HepG2 (cell line): ENCODE measurements around the gene RBP3. TPM values are rescaled to one million over a fixed set of nuclear protein-coding genes. Genes with fewer than 3 reads are reported as not detected.

Experiments used
- ARID2 ChIP-seq: sonication (generic); formaldehyde crosslinking; IDR thresholded peaks from 2 replicates; pipeline ENCODE4 v1.8.1; 2022; ENCODE audit warnings: mild to moderate bottlenecking, missing genetic modification reagents, borderline replicate concordance
- ARID5B ChIP-seq: IDR thresholded peaks from 2 replicates; pipeline ENCODE4 v1.4.0; 2020; ENCODE audit warnings: mild to moderate bottlenecking, missing genetic modification reagents
- ATF6 ChIP-seq: sonication (generic); formaldehyde crosslinking; conservative IDR thresholded peaks from 2 replicates; pipeline ENCODE4 v1.4.0; 2020; ENCODE audit warnings: missing genetic modification reagents
- BCL6 ChIP-seq: IDR thresholded peaks from 2 replicates; pipeline ENCODE4 v1.6.1; 2016; ENCODE audit warnings: missing genetic modification reagents, missing compliant biosample characterization
- BRF2 ChIP-seq: sonication (generic); formaldehyde crosslinking; IDR thresholded peaks from 2 replicates; pipeline ENCODE4 v1.8.1; 2022; ENCODE audit warnings: mild to moderate bottlenecking, missing genetic modification reagents
- FOSL2 ChIP-seq: sonication (generic); formaldehyde crosslinking; IDR thresholded peaks from 2 replicates; pipeline ENCODE4 v1.4.0; 2020; ENCODE audit warnings: missing genetic modification reagents
- FOXP4 ChIP-seq: sonication (generic); formaldehyde crosslinking; IDR thresholded peaks from 2 replicates; pipeline ENCODE4 v1.4.0; 2020; ENCODE audit warnings: missing genetic modification reagents
- GATAD1 ChIP-seq: IDR thresholded peaks from 2 replicates; pipeline ENCODE4 v1.6.1; 2016; ENCODE audit warnings: missing genetic modification reagents, missing compliant biosample characterization
- POLR2AphosphoS2 ChIP-seq: IDR thresholded peaks from 2 replicates; pipeline ENCODE4 v1.6.1; 2011; ENCODE audit warnings: low read depth, low read length, improper control_type of control experiment
- SMARCE1 ChIP-seq: fragments of 450-650 bp; IDR thresholded peaks from 2 replicates; pipeline ENCODE4 v1.6.1; 2017; ENCODE audit warnings: borderline replicate concordance
- SOX6 ChIP-seq, 2 experiments: fragments of 450-650 bp in 1 of 2; sonication (generic) in 1 of 2; formaldehyde crosslinking in 1 of 2; IDR thresholded peaks; 2 replicates each; pipeline versions ENCODE4 v1.4.0 to v1.6.1; 2017 to 2020; ENCODE audit warnings: antibody characterized with exemption in 1 of 2, mild to moderate bottlenecking in 1 of 2, missing genetic modification reagents in 1 of 2
- SRY ChIP-seq: sonication (generic); formaldehyde crosslinking; IDR thresholded peaks from 2 replicates; pipeline ENCODE4 v1.8.0; 2022; ENCODE audit warnings: mild to moderate bottlenecking, missing genetic modification reagents
- ZBTB38 ChIP-seq: sonication (generic); formaldehyde crosslinking; IDR thresholded peaks from 2 replicates; pipeline ENCODE4 v1.5.1; 2020; ENCODE audit warnings: mild to moderate bottlenecking, missing genetic modification reagents
- ZFP36L1 ChIP-seq: sonication (generic); formaldehyde crosslinking; IDR thresholded peaks from 2 replicates; pipeline ENCODE4 v1.8.0; 2022; ENCODE audit warnings: mild to moderate bottlenecking, missing genetic modification reagents, moderate library complexity
- ZFP90 ChIP-seq: sonication (generic); formaldehyde crosslinking; IDR thresholded peaks from 2 replicates; pipeline ENCODE4 v1.8.0; 2022; ENCODE audit warnings: missing genetic modification reagents, mild to moderate bottlenecking, inconsistent platforms, borderline replicate concordance
- ZNF44 ChIP-seq: sonication (generic); formaldehyde crosslinking; IDR thresholded peaks from 2 replicates; pipeline ENCODE4 v1.5.1; 2020; ENCODE audit warnings: mild to moderate bottlenecking, missing genetic modification reagents
- ZNF446 ChIP-seq: sonication (generic); formaldehyde crosslinking; IDR thresholded peaks from 2 replicates; pipeline ENCODE4 v1.5.0; 2020; ENCODE audit warnings: mild to moderate bottlenecking, missing genetic modification reagents
- ZNF552 ChIP-seq: sonication (generic); formaldehyde crosslinking; IDR thresholded peaks from 2 replicates; pipeline ENCODE4 v1.9.0; 2022; ENCODE audit warnings: missing genetic modification reagents, mild to moderate bottlenecking, borderline replicate concordance
- ZNF572 ChIP-seq: sonication (generic); formaldehyde crosslinking; IDR thresholded peaks from 2 replicates; pipeline ENCODE4 v1.5.1; 2020; ENCODE audit warnings: mild to moderate bottlenecking, missing genetic modification reagents
- polyA plus RNA-seq, 8 experiments: library from polyadenylated mRNA; depleted of rRNA in 3 of 8; stranded (reverse) in 7 of 8; unstranded in 1 of 8; fragments of >200 nt; fragmentation: Illumina TruSeq in 4 of 8; extraction: Trizol in 4 of 8; gene quantifications; 2 replicates each; pipeline versions ENCODE4 v1.2.1 to v1.2.3, GENCODE V29; 2011 to 2016; ENCODE audit warnings: low read depth in 4 of 8, missing spikeins in 1 of 8, mixed read lengths in 1 of 8; ENCODE audit not compliant: insufficient read depth in 1 of 8
- total RNA-seq, 5 experiments: library from RNA; depleted of rRNA; stranded (reverse); fragments of >200 nt; fragmentation: Illumina TruSeq; extraction: Trizol; gene quantifications; 2 replicates each; pipeline ENCODE4 v1.2.3, GENCODE V29; 2016; ENCODE audit warnings: low read depth in 1 of 5

The RBP3 gene
- total and polyA plus RNA-seq, 2 of the 13 experiments (the other 11 are each of a cell fraction or from before 2014, with no cell fraction given), result not detected

- no peak for TF ChIP-seq ZNF572
- TF ChIP-seq ZFP36L1 (CRISPR knock-in tag), result no peak
- TF ChIP-seq ZFP90, result peak; percentile 58; the same call in 1 of the 2 replicates
- TF ChIP-seq FOSL2 (CRISPR knock-in tag), result no peak
- no peak for TF ChIP-seq ATF6 (CRISPR knock-in tag)
- TF ChIP-seq POLR2AphosphoS2, result no peak
- no peak for TF ChIP-seq SMARCE1
- TF ChIP-seq ZNF44, result peak; percentile 23; the same call in 1 of the 2 replicates
- TF ChIP-seq ZNF552 (CRISPR knock-in tag), result 0 out of 2 replicates have a peak, but pooled peaks have one; percentile 37
- no peak for TF ChIP-seq BRF2 (CRISPR knock-in tag)
- no peak for TF ChIP-seq GATAD1
- TF ChIP-seq SRY (CRISPR knock-in tag), result 0 out of 2 replicates have a peak, but pooled peaks have one; percentile 51
- TF ChIP-seq FOXP4 (CRISPR knock-in tag), result no peak
- no peak for TF ChIP-seq ZNF446 (CRISPR knock-in tag)
- peak; percentile 32; the same call in 1 of the 2 replicates for TF ChIP-seq ZBTB38
- TF ChIP-seq BCL6 (CRISPR knock-in tag), result no peak
- no peak for TF ChIP-seq ARID2 (CRISPR knock-in tag)
- no peak for TF ChIP-seq SOX6 (IDR thresholded peaks at IDR 0.05)
- TF ChIP-seq SOX6 (CRISPR knock-in tag; IDR thresholded peaks at IDR 0.05), result peak; percentile 31; the same call in 1 of the 2 replicates
- peak; percentile 14; the same call in 1 of the 2 replicates for TF ChIP-seq ARID5B (CRISPR knock-in tag)
Observed at GRCh38 chr10:47384148-47384921, 36.2 kb downstream of the RBP3 start, which contains the start of gene ZNF488 (continued).
